Tibial artery (tissue), 4 donors: ENCODE results near the gene DBX1.

Source experiments
- DNase-seq, 2 donors: peaks; one replicate each; pipeline ENCODE4 v3.0.0-alpha.2; 2019
- H3K27ac ChIP-seq, 2 donors: fragments of 200-600 bp; sonication (generic) in 1 of 2; 1 replicate in 1 of 2; 2 replicates in 1 of 2; pipeline ENCODE4 v1.5.1; 2018 to 2019; ENCODE audit warnings: mild to moderate bottlenecking in 1 of 2
- H3K27me3 ChIP-seq, 2 donors: fragments of 200-600 bp; sonication (generic) in 1 of 2; one replicate each; pipeline versions ENCODE4 v1.5.1 to v1.6.0; 2016 to 2019
- H3K36me3 ChIP-seq, 3 donors: fragments of 200-600 bp; sonication (generic) in 2 of 3; one replicate each; pipeline ENCODE4 v1.5.1; 2016 to 2019; ENCODE audit warnings: mild to moderate bottlenecking in 2 of 3
- H3K4me1 ChIP-seq, 4 donors: fragments of 200-600 bp; sonication (generic) in 2 of 4; 1 replicate in 3 of 4; 2 replicates in 1 of 4; pipeline ENCODE4 v1.5.1; 2016 to 2019
- H3K4me3 ChIP-seq, 2 donors: fragments of 200-600 bp; sonication (generic) in 1 of 2; 1 replicate in 1 of 2; 2 replicates in 1 of 2; pipeline ENCODE4 v1.5.1; 2018 to 2019; ENCODE audit warnings: mild to moderate bottlenecking in 2 of 2
- H3K9me3 ChIP-seq, 3 donors: fragments of 200-600 bp; sonication (generic) in 1 of 3; one replicate each; pipeline ENCODE4 v1.5.1; 2016 to 2019
- intact Hi-C: fragments of 100-400 bp; cut with DNase I; formaldehyde crosslinking; loops from one replicate; pipeline ENCODE4 v1.15.0; 2023; ENCODE audit warnings: low total_unique reads
- TF ChIP-seq, protein P1 (sequence below), 2 experiments: fragments of 200-600 bp in 1 of 2; fragments of 450-650 bp in 1 of 2; IDR thresholded peaks; one replicate each; pipeline ENCODE4 v1.5.1; 2017 to 2019; ENCODE audit warnings: antibody characterized with exemption in 2 of 2, mild to moderate bottlenecking in 1 of 2, moderate library complexity in 1 of 2

DBX1 gene

DNA sequence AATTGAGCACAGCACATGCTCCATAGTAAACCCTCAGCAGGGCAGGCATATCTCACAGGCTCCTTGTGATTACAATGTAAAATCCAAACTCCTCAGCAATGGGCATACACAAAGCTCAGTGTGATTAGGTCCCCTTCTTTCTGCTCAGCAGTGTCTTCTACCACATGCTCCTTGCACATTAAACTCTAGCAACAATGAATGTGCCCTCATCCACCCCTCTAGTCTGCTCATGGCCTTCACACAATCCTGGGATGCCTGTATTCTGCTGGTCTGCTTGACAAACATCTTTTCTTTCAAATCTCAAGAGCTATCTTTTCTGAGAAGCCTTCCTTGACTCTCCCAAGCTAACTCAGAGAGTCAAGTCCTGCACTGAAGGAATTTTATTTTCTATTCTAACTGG lies 32.4 kb upstream of the DBX1 start:
- Histone ChIP-seq H3K9me3 (no peaks in the 10 kb centered on the region), H3K4me3 (no peak overlapping the region), H3K27ac (no peak overlapping the region), H3K4me1 (no peaks in the 10 kb centered on the region), H3K36me3 (no peaks in the 10 kb centered on the region), H3K27me3 (no peaks in the 10 kb centered on the region)
- TF ChIP-seq, protein P1, sequence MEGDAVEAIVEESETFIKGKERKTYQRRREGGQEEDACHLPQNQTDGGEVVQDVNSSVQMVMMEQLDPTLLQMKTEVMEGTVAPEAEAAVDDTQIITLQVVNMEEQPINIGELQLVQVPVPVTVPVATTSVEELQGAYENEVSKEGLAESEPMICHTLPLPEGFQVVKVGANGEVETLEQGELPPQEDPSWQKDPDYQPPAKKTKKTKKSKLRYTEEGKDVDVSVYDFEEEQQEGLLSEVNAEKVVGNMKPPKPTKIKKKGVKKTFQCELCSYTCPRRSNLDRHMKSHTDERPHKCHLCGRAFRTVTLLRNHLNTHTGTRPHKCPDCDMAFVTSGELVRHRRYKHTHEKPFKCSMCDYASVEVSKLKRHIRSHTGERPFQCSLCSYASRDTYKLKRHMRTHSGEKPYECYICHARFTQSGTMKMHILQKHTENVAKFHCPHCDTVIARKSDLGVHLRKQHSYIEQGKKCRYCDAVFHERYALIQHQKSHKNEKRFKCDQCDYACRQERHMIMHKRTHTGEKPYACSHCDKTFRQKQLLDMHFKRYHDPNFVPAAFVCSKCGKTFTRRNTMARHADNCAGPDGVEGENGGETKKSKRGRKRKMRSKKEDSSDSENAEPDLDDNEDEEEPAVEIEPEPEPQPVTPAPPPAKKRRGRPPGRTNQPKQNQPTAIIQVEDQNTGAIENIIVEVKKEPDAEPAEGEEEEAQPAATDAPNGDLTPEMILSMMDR (IDR thresholded peaks at IDR 0.05) = no peak
- intact Hi-C loops = no loop called here
- no peak for DNase-seq

DNA sequence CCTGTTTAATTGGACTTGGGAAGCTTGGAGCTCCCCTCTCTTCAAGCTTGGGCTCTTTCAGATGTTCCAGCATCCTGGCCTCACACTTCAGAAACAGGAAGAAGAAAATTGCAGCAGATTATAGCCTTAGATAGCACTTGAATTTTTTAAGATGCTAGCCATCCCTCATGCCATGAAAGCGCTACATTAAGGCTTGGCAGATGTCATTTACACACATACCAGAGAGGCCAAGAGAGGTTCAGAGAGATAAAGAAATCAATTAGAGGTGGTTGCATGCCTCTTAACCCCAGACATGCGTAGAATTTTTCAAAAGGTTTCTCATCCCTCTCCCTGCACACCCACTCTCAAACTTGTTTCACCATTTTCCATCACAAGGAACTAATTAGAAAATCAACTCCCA lies 31.9 kb upstream of the DBX1 start:
- no peaks in the 10 kb centered on the region for H3K9me3 ChIP-seq
- intact Hi-C loops = no loop called here
- no peak for DNase-seq
- no peaks in the 10 kb centered on the region for H3K4me1 ChIP-seq
- no peaks in the 10 kb centered on the region for H3K36me3 ChIP-seq
- no peak overlapping the region for H3K27ac ChIP-seq
- TF ChIP-seq, protein P1 (IDR thresholded peaks at IDR 0.05) = no peak
- H3K27me3 ChIP-seq = no peaks in the 10 kb centered on the region
- H3K4me3 ChIP-seq = no peak overlapping the region

DNA sequence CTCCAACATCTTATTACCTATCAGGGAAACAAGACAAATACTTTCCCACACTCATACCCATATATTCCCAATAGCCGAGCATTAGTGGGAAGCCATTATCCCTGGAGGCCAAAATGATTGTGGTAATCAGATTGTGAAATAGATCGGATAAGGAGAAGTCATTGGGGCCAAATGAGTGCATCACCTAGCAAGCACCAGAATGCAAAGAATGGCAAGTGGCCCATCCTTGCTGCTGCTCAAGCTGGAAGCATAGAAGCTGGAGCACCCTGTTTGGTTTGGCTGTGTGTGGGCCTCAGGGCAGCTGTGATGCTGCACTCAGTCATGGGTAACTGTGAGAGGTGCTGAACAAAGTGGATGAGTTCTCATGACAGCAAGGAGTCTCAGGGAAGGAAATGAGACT lies 18.7 kb upstream of the DBX1 start:
- intact Hi-C loops = no loop called here
- no peaks in the 10 kb centered on the region for H3K4me1 ChIP-seq
- peaks cover 0 to 22% of the 10 kb centered on the region in 2 donors for H3K27me3 ChIP-seq
- TF ChIP-seq, protein P1 (IDR thresholded peaks at IDR 0.05) = no peak
- H3K9me3 ChIP-seq = peaks cover 0 to 6% (median 4%) of the 10 kb centered on the region in 3 donors
- H3K4me3 ChIP-seq = no peak overlapping the region
- no peaks in the 10 kb centered on the region for H3K36me3 ChIP-seq
- DNase-seq = no peak
- no peak overlapping the region for H3K27ac ChIP-seq

DNA sequence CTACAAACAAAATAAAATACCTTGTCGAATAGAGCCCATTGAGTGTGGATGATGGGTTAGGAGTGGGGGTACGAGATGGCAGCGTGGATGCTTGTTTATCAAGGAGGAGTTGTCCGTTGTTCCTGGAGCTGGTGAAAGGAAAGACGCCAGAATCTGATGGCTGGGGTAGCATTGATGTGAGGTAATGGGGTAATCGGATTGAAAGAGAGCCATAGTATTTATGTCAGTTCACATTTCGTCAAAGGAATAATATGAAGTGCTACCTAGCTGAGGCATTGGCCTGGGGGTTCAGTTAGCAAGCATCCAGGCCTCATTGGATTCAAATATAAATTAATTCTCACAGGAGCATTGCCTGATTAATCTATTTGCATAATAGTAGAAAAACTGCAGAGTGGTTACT lies 16.9 kb upstream of the DBX1 start:
- intact Hi-C loops = no loop called here

DNA sequence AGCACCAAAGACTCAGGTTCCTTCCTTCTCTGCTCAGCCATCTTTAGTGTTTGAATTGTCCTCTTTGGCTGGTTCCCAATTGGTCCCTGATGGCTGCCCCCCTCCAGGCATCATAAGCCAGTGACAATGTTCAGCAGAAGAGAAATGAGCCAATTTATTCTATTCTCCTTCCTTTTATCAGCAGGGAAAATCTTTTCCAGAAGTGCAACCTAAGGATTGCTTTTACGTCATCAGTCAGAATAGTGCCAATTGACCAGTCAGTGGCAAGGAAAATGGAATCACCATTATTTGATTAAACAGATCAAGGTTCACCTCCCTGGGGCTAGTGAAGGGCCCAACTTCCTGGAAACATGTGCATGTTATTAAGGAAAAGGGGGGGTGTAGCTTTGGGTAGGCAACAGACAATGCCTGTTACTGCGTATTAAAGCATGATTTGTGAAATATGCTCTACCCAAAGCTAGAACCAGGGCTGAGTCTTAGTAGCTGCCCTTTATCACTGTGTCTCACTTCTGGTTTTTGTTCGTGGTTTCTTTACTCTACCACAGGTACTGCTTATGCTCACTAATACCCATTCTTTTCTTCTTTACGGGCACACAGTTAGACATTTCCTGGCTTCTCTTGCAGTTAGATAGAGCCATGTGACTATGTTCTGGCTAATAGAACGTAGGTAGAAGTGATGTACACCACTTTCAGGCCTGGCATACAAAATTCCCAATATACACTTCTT lies 12.6 kb upstream of the DBX1 start:
- TF ChIP-seq, protein P1 (IDR thresholded peaks at IDR 0.05) = no peak
- no peak overlapping the region for H3K27ac ChIP-seq
- H3K4me1 ChIP-seq = no peaks in the 10 kb centered on the region
- intact Hi-C loops = no loop called here
- peaks cover 0 to 24% of the 10 kb centered on the region in 2 donors for H3K27me3 ChIP-seq
- no peak for DNase-seq
- H3K9me3 ChIP-seq = peaks cover 0 to 17% (median 7%) of the 10 kb centered on the region in 3 donors
- no peaks in the 10 kb centered on the region for H3K36me3 ChIP-seq
- H3K4me3 ChIP-seq = no peak overlapping the region

More for the DNA sequence above, 16.9 kb upstream of the DBX1 start:
- no peak for DNase-seq
- peaks cover 0 to 18% of the 10 kb centered on the region in 2 donors for H3K27me3 ChIP-seq
- no peak overlapping the region for H3K4me3 ChIP-seq
- no peaks in the 10 kb centered on the region for H3K4me1 ChIP-seq
- no peak overlapping the region for H3K27ac ChIP-seq
- TF ChIP-seq, protein P1 (IDR thresholded peaks at IDR 0.05) = no peak
- H3K9me3 ChIP-seq = peaks cover 0 to 4% (median 3%) of the 10 kb centered on the region in 3 donors
- H3K36me3 ChIP-seq = no peaks in the 10 kb centered on the region
